Measurements from ENCODE around the gene RER1.

Gene RER1

GRCh38 chr1:2395245-2395644, 3.6 kb downstream of the RER1 start:
- Histone ChIP-seq H3K27me3 (no peaks in the 10 kb centered on the region), H3K4me1 (no peaks in the 10 kb centered on the region), H3K36me3 (no peaks in the 10 kb centered on the region; the same call in 1 of the 2 replicates), H3K9me3 (no peaks in the 10 kb centered on the region), H3K4me3 (ENCODE audit: low read depth, low read length) (no peak overlapping the region)
- TF ChIP-seq, protein P1, sequence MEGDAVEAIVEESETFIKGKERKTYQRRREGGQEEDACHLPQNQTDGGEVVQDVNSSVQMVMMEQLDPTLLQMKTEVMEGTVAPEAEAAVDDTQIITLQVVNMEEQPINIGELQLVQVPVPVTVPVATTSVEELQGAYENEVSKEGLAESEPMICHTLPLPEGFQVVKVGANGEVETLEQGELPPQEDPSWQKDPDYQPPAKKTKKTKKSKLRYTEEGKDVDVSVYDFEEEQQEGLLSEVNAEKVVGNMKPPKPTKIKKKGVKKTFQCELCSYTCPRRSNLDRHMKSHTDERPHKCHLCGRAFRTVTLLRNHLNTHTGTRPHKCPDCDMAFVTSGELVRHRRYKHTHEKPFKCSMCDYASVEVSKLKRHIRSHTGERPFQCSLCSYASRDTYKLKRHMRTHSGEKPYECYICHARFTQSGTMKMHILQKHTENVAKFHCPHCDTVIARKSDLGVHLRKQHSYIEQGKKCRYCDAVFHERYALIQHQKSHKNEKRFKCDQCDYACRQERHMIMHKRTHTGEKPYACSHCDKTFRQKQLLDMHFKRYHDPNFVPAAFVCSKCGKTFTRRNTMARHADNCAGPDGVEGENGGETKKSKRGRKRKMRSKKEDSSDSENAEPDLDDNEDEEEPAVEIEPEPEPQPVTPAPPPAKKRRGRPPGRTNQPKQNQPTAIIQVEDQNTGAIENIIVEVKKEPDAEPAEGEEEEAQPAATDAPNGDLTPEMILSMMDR (IDR thresholded peaks at IDR 0.05; ENCODE audit: low read depth, low read length), result no peak
- DNase-seq, result no peak

DNA sequence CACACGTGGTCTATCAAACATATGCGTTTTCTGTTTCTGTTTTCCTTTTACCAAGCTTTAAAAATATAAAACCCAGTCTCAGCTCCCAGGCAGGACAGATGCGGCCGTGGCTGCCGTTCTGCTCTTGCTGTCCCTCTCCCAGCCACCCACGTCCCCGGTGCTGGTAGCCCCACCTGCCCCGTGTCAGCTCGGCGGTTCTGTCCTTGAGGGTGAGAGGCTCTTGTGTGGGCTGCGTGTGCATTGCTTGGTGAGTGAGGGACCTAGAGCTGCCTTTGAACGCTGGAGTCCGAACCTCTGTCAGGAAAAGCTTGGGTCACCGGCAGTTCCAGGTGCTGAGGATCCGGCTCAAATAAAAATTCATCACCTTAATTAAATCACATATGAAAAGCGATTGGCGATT, 4.4 kb downstream of the RER1 start:
- Histone ChIP-seq H3K36me3 (no peaks in the 10 kb centered on the region; the same call in 1 of the 2 replicates), H3K4me1 (no peaks in the 10 kb centered on the region), H3K9me3 (no peaks in the 10 kb centered on the region), H3K4me3 (ENCODE audit: low read depth, low read length) (no peak overlapping the region), H3K27me3 (no peaks in the 10 kb centered on the region)
- no peak for DNase-seq
- TF ChIP-seq, protein P1 (IDR thresholded peaks at IDR 0.05; ENCODE audit: low read depth, low read length), result no peak

- Histone ChIP-seq H3K36me3 (no peaks in the 10 kb centered on the region), H3K4me3 (ENCODE audit: low read depth, low read length) (no peak overlapping the region), H3K4me1 (no peaks in the 10 kb centered on the region), H3K27me3 (no peaks in the 10 kb centered on the region), H3K9me3 (no peaks in the 10 kb centered on the region)
- DNase-seq, result no peak
- TF ChIP-seq, protein P1 (IDR thresholded peaks at IDR 0.05; ENCODE audit: low read depth, low read length), result no peak
These were observed 4.8 kb downstream of the RER1 start for GRCh38 chr1:2396476-2396875.

- peaks cover 5% of the 10 kb centered on the region for H3K36me3 ChIP-seq
- H3K9me3 ChIP-seq, result no peaks in the 10 kb centered on the region
- no peaks in the 10 kb centered on the region for H3K27me3 ChIP-seq
- TF ChIP-seq, protein P1 (IDR thresholded peaks at IDR 0.05; ENCODE audit: low read depth, low read length), result no peak
- H3K4me1 ChIP-seq, result no peaks in the 10 kb centered on the region
- no peak overlapping the region for H3K4me3 ChIP-seq (ENCODE audit: low read depth, low read length)
- no peak for DNase-seq
These were observed 5.5 kb downstream of the RER1 start for GRCh38 chr1:2397007-2397679.

GRCh38 chr1:2398871-2399270, 7.2 kb downstream of the RER1 start:
- Histone ChIP-seq H3K36me3 (peaks cover 8% of the 10 kb centered on the region), H3K9me3 (no peaks in the 10 kb centered on the region), H3K27me3 (no peaks in the 10 kb centered on the region), H3K4me1 (no peaks in the 10 kb centered on the region), H3K4me3 (ENCODE audit: low read depth, low read length) (no peak overlapping the region)
- no peak for DNase-seq
- TF ChIP-seq, protein P1 (IDR thresholded peaks at IDR 0.05; ENCODE audit: low read depth, low read length), result no peak

GRCh38 chr1:2399890-2400575, 8.4 kb downstream of the RER1 start:
- H3K4me3 ChIP-seq (ENCODE audit: low read depth, low read length), result no peak overlapping the region
- no peaks in the 10 kb centered on the region for H3K4me1 ChIP-seq
- H3K27me3 ChIP-seq, result no peaks in the 10 kb centered on the region
- TF ChIP-seq, protein P1 (IDR thresholded peaks at IDR 0.05; ENCODE audit: low read depth, low read length), result no peak
- no peaks in the 10 kb centered on the region for H3K9me3 ChIP-seq
- H3K36me3 ChIP-seq, result peaks cover 11% of the 10 kb centered on the region
- DNase-seq, result no peak

Measured in BE2C (cell line).